Fibroblast of the conjunctiva (primary cell): ENCODE results near the gene DNAAF9.

Experiments used
- DNase-seq: peaks from one replicate; pipeline ENCODE4 v3.0.0-alpha.2; 2010; ENCODE audit warnings: low read depth

The DNAAF9 gene

DNA sequence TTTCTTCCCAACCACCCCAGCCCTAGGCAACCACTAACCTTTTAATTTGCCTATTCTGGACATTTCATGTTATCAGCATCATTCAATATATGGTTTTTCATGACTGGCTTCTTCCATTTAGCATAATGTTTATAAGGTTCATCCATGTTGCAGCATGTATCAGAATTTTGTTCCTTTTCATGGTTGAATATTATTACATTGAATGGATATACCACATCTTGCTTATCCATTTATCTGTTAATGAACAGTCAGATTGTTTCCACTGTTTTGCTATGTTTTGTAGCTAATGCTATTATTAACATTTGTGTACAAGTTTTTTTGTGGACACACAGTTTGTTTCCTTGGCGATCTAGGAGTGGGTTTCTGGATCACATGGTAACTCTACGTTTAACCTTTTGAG lies 3.0 kb upstream of the DNAAF9 start:
- DNase-seq: no peak

DNA sequence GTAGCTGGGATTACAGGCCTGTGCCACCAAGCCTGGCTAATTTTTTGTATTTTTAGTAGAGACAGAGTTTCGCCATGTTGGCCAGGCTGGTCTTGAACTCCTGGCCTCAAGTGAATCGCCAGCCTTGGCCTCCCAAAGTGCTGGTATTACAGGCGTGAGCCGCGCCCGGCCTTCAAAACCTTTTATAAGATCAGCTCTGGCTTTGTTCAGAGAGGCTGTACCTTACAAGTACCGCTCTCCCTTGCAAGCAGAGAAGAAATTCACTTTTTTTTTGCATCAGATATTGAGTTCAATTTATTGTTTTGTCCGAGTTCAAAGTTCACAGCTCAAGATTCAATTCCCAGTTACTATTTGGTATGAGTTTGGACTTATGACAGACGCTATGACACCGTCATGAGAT lies 1.9 kb upstream of the DNAAF9 start:
- DNase-seq: no peak

DNA sequence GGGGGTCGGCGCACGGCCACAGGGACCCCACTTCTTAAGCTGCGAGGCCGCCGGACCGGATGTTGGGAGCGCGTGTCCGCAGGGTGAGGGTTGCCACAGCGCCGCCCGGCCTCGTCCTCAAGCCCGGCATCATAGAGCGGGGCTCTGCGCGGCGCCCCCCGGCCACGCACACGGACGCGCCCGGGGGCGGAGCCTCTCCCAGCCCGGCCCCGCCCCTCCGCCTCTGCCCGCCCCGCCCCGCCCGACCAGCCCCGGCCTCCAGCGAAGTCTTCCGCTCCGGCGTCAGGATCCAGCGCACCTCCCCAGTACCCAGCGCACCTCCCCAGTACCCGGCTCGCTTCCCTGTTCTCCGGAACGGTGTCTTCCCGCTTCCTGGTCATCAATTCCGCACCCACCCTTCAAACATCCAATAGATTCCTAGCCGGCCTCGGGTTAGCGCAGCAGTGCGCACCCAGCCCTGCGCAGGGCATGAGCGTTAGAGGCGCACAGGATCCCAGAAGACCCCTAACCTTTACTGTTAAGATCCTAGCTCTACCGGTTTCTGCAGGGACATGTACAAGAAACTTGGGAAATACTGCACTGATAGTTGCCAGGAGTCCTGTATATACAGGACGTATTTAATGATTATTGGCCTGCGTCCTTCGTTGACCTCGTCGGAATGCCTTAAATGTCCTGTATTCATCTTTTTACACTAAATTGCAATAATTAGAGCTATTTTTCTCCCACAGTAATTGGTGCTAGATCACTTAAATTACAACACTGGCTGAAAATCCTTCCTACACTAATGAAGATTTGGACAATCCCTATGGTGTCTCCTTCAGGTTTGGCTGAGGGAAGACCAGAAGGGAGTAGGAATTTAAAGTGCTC lies 535 bp upstream of the DNAAF9 start:
- peak; percentile 37 for DNase-seq

DNA sequence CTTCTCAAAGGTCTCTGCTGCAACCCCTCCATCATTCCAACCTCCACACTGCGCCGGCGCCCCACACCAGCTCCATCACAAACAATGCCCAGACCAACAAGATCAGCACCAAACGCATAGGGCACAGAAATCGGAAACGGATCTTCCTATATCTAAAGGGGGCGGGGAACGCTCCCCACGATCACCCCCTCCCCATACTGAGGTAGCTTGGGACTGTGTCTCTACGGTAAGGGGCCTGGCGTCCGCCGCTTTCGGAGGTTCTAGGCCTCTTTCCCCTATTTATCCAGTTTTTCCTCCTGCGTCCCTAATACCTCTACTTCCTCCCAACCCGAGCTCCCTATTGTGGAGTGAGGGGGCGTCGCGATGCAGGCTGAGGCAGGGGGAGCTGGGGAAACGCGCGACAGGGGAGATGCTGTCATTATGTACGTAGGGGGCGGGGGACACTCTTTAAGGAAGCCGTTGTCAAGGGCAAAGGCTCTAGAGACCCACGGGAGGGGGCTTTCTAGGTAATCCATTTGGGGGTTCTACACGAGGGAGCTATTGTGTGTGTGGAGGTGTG lies 909 bp downstream of the DNAAF9 start:
- DNase-seq: no peak

DNA sequence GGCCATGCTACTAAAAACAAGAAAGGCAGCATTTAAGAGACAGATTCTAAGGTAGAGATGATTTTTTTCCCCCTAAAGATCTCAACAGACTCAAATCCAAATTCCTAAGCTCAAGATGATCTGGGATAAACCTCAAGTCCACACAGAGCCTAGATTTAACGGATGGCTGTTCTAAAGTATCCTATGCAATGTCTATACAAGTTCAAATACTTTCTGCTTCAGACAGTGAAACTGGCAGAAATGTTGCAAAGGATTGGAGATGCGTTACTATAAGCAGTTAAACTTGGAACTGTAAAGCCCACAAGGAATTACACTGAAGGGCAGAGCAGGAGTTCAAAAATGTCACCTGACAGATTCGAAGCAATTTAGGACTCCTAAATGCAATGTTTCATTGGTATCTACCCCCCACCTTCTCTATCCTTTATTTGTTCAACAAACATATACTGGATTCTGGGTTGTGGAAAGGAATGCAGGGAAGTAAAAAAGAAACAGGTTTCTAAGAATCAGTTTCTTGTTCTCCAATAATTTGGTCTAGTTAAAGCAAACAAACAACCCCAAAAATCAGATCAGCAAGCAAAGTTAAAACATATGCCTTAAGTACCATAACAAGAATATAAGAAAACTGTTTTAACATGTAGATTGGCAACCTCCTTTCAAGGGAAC lies 1.6 kb downstream of the DNAAF9 start:
- no peak for DNase-seq

DNA sequence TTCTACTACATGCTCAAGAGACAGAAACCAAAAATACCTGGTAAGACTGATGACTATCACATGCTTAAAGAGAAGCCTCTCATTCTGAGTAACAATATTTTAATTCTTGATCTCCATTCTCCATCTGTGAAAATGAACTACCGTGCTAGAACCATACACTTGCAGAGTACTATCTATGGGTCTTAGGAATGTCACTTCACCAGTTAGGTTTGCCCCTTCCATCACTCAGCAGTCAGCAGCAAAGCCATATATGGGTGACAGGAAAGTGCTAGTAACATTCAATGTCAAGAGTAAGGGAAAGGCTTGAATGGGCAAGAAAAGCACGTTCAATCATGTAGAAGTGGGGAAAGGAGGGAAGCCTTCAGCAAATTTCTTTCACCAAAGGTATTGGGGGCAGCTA lies 2.3 kb downstream of the DNAAF9 start:
- DNase-seq: no peak

DNA sequence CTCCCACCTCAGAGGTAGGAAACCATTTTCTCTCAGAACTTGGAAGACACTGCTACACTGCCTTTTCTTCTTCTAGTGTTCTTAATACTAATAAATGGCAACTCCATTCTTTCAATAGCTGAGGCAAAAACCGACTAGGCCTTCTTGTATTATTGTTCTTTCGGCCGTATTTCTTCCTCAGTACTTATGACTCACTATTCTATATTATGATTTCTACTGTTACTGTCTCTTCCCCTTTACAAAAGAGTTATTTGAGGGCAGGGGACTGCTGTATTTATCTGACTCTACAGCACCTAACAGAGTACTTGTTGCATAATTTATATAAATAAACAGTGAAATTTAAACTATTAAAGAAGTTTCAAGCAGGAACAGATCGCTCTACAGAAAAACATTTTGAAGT lies 3.1 kb downstream of the DNAAF9 start:
- no peak for DNase-seq

DNA sequence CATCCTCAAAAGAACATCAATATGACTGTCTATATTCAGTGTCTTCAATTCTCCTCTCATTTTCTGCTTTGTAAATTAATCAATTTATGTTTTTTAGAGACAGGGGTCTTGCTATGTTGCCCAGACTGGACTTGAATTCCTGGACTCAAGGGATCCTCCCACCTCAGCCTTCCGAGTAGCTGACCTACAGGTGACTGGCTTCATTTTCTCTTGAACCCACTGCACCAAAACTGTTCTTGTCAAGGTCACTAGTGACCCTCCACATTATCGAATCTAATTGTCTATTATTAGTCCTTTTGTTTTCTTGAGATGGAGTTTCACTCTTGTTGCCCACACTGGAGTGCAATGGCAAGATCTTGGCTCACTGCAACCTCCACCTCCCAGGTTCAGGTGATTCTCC lies 3.7 kb downstream of the DNAAF9 start:
- DNase-seq: no peak

DNA sequence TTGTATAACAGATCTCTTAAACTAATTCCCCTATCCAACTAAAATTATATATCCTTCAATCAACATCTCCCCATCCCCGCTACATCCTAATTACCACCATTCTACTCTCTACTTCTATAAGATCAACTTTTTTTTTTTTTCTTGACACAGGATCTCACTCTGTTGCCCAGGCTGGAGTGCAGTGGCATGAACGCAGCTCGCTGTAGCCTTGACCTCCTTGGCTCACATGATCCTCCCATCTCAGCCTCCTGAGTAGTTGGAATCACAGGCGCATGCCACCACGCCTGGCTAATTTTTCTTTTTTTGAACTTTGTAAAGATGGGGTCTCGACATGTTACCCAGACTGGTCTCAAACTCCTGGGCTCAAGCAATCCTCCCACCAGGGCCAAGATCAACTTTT lies 5.0 kb downstream of the DNAAF9 start:
- no peak for DNase-seq

DNA sequence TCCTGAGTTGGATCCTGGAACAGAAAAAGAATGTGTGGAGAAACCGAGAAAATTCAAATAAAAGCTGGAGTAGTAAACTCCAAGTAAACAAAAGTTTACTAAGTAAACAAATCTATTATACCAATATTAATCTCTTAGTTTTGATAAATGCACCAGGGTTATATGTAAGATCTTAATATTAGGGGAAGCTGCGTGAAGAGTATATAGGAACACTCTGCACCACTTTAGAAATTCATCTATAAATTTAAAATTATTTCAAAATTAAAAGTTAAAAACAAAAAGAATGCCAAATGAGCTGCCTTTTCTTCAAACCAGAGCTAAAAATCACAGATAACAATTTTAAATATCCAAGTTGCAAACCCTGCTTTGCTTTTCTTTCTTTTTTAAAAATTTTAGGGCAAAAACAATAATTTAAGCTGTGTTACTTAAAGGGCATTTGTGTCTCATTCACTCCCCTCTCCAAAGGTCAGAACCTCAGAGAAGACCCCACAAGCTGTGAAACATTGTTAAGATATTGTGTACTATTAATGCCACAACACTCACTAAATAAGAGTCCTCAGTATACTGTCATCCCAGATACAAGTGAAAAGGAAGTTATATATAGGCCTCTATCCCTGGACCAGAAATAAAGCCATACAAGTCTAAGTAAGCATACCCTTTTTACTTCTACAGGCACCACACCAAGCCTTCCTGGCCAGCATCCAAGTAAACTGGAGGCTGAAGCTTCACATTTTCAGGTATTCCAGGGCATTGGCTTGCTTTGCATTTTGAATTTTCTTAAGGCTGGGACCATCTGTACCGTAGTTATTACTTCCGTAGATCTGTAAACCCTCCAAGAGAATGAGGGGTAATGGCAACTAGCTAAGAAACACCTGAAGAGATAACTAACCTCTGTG lies 7.0 kb downstream of the DNAAF9 start:
- DNase-seq: no peak

DNA sequence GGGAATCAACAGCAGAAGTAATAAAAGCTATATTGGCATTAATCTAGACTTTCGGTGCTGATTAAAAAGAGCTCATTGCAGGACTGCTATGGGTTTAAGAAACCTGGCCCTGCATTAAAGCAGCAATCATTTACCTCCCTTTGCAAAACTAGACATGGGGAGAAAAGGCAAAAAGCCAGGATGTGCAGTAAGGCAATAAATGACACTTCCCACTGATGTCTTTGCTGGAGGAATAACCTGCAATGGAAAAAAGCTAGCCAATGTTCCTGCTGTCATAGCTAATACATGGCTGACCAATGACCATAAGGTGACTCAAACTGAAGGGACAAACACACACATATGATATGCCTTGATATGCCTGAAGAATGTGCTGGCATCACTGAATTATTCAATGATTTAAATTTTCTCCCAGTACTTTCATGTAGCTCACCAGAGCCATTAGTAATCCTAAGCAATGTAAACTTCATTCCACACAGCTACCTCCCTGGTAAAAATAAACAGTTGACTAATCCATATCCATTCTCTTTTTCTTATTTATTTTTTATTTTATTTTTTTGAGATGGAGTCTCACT lies 8.7 kb downstream of the DNAAF9 start:
- no peak for DNase-seq

DNA sequence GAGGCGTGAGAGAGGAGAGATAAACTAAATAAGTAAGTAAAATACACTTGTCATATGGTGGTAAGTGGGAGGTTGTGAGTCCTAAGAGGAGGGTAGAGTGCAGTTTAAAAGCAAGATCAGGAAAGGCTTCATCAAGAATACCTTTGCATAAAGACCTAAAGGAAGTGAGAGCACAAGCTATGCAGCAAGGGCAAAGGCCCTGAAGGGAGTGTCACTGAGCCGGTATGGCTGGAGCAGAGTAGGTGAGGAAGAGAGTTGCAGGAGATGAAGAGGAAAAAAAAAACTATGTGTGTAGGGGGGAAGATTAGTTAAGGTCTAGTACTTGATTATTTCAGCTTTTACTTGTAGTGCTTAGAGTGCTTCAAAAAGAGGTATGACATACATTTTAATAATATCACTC lies 11.0 kb downstream of the DNAAF9 start:
- no peak for DNase-seq

DNA sequence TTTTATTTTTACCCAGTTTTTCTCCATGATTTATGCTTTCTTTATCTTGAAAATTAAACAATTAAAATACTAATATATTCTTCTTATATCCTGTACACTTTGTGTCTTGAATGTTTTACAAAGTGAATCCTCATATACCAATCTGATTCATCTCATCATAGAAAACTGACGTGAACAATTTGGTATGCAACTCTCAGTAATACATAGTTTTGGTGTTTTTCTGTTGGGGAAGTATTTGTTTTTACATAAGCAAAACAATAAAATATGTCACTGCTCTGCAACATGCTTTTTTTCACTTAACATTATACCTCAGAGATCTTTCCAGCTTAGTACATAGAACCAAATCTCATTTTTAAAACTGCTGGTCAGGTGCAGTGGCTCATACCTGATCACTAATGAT lies 14.7 kb downstream of the DNAAF9 start:
- no peak for DNase-seq

DNA sequence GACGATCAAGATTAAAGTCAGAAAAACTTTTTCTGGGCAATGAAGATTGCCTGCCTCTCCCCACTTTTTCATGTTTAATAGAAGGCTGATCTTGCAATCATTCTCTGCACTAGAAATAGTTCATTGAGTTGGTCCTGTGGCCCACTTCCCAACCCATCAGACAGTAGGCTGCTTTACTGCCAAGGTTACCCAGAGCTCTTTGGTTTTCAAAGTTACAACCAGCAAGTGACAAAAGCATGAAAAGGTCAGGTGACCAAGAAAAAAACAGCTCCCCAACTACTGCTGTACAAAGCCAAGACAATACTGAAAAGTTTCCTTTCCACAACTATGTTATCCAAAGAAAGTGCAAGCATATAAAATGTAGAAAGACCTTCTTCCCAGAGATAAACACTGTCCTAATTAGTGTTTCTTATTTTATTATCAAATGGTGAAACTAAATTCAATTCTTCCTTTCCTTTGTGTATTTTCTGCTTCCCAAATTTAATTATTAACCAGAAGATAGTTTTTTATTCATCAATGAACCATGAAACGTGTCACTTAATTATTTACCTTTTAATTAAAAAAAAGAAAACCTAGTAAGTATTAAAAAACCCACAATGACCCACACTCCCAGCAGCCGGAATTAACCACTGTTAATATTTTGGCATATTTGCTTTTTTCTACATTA lies 16.6 kb downstream of the DNAAF9 start:
- DNase-seq: no peak

DNA sequence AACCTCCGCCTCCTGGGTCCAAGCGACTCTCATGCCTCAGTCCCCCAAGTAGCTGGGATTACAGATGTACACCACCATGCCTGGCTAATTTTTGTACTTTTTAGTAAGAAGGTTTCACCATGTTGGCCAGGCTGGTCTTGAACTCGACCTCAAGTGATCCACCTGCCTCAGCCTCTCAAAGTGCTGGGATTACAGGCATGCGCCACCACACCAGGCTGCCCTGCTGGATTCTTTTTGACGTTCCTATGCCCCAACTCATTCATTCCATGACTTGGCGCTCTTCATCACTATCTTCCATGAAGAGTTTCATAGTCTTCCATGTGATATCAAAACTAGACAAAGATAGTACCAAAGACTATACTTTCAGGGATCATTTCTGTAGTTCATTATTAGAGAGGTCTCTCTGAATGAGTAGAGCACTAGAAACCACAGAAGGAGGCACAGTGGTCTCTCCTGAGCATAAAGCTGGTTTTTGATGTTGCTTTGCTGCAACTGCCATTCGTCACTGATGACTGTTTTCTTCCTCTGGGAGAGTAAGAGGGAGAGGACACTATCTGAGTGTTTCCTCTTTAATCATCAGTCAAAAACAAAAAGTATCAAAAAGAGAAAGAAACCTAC lies 23.5 kb downstream of the DNAAF9 start:
- DNase-seq: no peak

DNA sequence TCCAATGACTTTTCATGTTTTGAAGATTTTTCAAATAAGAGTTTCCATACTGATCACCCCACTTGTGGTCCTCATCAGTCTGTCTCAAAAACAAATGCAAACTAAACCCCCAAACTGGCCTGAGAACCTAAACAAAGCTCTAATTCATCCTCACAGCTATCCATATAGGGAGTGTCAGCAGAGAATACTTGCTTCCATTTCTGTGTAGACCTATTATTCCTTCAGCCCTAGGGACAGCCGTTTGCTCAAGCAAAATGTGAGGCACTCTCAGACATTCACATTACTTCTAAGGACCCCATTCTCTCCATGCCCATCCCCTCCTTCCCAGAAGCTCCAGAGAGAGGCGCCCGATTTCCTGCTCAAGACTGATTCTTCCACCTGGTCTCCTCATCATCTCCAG lies 24.6 kb downstream of the DNAAF9 start:
- DNase-seq: no peak

DNA sequence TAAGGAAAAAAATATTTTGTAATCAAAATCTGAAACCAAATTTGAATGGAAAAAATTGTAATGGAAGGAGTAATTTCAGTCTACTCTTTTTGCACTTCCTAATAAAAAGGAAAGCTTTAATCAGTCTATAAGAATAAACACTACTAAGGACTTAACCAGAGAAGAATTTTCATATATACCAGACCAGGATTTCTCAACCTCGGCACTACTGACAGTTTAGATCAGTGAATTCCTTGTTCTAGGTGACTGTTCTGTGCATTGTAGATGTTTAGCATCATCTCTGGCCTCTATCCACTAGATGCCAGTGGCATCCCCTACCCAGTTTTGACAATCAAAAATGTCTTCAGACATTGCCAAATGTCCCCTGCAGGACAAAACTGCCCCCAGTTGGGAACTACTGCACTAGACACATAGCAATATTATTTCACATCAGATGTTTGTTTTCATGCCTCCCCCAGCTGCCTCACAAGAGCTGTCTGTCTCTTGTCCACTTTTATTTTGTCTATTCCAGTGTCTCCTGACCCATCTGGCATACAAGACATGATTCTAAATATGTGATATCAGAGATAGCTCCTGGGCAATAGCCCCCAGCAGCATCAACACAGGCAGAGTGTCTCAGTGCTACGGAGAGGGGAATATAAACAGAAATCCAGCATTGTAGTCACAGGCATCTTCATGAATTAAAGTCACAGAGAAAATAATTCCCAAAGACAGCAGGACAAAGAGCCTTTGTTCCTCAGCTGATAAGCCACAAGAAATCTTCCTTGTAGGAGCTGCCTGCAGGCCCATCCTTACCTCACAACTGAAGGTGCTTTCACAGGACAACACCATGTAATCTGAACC lies 27.0 kb downstream of the DNAAF9 start:
- DNase-seq: no peak

DNA sequence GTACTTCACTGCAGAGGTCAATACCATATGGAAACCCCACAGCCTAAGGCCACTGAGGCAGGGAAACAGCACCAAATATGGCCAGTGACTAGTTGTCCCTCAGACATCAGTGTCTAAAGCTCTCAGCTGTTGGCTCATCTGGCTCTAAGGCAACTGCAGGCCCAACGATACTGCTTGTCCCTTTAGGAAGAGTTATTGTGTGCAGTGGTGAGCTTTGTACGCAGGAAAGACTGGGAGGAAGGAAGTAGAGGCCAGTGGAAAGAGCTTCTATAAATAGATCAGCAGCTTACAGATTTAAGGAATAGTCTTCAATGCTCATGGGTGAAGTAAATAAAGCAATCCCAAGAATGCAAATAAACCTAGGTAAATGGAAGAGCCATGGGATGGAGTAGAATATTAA lies 29.3 kb downstream of the DNAAF9 start:
- DNase-seq: no peak

DNA sequence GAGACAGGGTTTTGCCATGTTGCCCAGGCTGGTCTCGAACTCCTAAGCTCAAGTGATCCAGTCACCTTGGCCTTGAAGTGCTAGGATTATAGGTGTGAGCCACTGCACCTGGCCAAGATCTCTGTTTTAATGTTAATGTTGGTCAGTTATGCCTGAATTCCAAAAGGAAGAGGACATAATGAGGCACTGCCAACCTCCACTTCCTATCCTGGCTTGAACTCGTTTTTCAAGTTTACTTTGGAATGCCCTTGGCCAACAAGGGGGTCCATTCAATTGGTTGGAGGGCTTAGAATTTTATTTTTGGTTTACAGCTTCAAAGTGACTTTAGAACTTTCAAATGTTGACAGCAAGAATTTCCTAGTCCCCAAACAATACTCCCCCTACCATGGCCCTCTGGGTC lies 29.8 kb downstream of the DNAAF9 start:
- DNase-seq: no peak

DNA sequence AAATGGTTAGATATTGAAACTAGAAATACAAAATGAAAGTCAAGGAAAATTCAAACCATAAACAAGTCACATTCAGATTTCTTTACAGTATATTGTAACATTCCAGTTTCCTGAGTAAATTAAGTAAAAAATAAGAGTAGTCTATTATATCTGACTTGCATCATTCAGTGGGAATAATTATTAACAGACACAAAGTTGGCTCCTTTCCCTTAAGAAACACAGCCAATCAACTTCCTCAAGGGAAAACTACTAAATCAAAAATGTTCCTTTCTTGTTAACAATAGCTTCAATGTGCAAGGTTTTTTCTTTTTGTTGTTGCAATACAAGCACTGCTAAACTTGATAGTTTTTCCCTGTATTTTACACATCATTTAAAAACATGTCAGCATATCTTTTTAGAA lies 33.2 kb downstream of the DNAAF9 start:
- DNase-seq: peak; percentile 85
